ENCODE measurements around the gene CEP250.
"Not testable (repeated sequence)": the region's sequence is repeated elsewhere in the genome, so short reads cannot be mapped to it uniquely, and the experiment has no call there.

Gene CEP250, protein sequence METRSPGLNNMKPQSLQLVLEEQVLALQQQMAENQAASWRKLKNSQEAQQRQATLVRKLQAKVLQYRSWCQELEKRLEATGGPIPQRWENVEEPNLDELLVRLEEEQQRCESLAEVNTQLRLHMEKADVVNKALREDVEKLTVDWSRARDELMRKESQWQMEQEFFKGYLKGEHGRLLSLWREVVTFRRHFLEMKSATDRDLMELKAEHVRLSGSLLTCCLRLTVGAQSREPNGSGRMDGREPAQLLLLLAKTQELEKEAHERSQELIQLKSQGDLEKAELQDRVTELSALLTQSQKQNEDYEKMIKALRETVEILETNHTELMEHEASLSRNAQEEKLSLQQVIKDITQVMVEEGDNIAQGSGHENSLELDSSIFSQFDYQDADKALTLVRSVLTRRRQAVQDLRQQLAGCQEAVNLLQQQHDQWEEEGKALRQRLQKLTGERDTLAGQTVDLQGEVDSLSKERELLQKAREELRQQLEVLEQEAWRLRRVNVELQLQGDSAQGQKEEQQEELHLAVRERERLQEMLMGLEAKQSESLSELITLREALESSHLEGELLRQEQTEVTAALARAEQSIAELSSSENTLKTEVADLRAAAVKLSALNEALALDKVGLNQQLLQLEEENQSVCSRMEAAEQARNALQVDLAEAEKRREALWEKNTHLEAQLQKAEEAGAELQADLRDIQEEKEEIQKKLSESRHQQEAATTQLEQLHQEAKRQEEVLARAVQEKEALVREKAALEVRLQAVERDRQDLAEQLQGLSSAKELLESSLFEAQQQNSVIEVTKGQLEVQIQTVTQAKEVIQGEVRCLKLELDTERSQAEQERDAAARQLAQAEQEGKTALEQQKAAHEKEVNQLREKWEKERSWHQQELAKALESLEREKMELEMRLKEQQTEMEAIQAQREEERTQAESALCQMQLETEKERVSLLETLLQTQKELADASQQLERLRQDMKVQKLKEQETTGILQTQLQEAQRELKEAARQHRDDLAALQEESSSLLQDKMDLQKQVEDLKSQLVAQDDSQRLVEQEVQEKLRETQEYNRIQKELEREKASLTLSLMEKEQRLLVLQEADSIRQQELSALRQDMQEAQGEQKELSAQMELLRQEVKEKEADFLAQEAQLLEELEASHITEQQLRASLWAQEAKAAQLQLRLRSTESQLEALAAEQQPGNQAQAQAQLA (N-terminal part only)

GRCh38 chr20:35454881-35455609 is at the start of gene CEP250:
TSS of gene CEP250 (plus strand) at chr20:35455598. CDS start at chr20:35462368, 6,770 bp downstream.
- peak; percentile 91 for DNase-seq

GRCh38 chr20:35405775-35406174 is 49.6 kb upstream of the CEP250 start:
- no peak for DNase-seq

GRCh38 chr20:35408270-35408669 is 47.1 kb upstream of the CEP250 start:
- no peak for DNase-seq

DNA sequence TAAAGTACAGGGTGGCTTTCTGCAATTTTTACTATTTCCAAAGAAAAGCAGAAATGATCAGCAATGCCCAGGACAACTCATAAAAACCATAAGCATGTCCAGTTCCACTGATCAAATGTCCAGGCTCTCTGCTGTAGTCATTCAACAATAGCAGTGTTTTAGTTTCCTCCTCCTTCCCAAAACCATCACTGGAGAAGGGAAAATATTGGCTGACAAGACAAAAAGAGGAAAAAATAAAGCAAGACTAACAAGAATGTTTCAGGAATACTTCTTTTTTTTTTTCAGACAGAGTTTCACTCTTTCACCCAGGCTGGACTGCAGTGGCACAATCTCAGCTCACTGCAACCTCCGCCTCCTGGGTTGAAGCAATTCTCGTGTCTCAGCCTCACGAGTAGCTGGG is 45.9 kb upstream of the CEP250 start:
- no peak for DNase-seq

DNA sequence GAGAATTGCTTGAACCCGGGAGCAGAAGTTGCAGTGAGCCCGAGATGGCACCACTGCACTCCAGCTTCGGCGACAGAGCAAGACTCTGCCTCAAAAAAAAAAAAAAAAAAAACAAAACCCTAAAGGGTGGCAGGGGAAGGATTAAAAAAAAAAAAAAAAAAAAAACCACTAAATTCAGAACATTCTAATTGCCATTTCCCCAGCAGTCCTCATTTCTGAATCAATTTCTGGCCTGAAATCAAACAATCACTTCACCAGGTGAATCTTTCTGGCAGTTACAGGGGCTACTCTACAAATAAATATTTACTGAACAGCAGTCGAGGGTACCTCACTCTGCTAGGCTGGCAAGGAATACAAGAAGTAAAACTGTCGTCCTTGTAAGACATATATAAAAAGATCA is 44.8 kb upstream of the CEP250 start:
- DNase-seq, result no peak

- DNase-seq, result no peak
Measured at GRCh38 chr20:35421322-35421721, 34.1 kb upstream of the CEP250 start.

- DNase-seq, result no peak
Measured at GRCh38 chr20:35431621-35432429, 23.6 kb upstream of the CEP250 start.

DNA sequence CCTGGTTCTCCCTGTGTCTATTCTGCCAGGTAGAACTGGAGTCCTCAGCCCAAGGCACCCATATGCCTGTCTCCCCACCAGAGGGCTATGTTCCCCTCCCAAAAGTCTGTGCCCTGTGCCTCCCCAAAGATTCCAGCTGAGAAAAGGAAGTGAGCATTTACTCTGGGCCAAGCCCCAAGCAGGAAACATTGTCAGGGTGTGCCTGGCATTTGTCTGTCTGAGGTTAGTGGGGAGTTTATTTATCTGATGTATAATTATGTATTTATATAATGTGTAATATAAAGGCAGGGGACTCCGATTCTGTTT is 23.0 kb upstream of the CEP250 start:
- DNase-seq, result no peak

DNA sequence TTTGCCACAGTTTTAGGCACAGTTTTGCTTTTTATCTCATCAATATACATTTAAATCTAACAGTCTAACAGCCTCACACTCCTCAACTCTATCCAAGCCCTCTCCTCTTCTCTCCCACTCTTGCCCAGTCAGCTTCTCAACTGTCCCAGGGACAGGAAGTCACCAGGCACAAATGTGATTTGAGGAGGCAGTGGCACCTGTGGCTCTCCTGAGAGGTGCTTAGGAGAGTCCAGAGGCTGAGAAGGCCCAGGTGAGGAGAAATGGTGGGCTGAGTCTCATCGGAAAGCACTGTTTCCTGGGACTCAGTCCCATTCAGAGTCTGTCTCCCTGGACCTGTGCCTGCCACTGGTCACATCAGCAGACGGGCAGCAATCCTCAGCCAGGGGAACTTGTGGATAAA is 22.1 kb upstream of the CEP250 start:
- DNase-seq, result no peak

DNA sequence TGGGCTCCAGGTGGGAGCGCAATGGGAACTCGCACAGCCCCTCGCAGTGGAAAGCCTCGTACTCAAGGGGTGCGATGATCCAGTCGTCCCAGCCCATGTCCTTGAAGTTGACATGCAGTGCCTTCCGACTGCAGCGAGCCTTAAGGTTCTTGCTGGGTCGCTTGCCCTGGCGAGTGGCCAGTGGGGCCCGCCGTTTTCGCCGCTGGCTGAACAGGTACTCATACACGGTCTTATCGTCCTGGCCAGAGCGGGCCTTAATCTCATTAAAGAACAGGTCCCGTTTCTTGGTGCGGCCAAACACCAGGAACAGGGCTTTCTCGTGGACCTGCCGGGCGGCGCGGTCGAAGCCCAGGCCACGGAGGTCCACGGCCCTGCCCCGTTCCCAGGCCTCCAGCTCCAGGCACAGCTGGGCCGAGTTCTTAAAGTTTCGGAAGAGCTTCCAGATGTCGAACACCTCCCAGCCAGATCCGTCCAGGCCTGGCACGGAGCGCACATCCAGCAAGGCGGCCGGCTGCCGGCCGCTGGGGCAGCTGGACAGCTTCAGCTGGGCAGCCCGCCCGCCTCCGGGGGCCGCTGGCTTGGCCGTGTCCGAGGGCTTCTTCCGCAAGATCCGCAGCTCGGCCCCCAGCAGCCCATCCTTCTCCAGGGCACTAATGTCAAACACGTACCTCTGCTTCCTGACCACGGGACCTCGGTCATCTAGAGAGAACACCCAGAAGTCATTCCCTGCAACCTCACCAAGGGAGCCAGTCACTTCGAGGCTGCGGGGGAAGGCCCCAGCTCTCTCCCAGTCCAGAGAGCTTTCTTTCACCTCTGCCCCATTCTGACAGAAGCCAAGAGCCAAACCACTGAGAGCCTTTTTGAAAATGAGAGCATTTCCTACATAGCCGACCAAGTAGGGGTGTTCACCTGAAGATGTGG is 21.1 kb upstream of the CEP250 start:
- DNase-seq, result no peak

DNA sequence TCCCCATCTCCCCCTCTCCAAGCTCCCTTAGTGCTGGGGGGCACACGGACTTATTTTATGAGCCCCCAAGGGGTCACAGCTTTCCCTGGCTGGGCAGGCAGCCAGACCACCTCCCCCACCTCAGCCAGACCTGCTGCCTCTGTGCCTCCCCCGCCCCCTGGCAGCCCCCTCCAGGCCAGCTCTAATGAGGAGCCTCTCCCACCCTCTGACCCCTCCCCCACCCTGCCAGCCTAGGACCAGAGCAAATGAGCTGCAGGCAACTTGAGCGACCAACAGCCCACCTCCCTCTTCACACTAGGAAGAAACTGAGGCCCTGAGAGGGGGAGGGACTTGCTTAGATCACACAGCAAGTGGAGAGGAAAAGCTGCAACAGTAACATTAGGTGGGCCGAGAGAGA is 19.2 kb upstream of the CEP250 start:
- DNase-seq, result no peak

DNA sequence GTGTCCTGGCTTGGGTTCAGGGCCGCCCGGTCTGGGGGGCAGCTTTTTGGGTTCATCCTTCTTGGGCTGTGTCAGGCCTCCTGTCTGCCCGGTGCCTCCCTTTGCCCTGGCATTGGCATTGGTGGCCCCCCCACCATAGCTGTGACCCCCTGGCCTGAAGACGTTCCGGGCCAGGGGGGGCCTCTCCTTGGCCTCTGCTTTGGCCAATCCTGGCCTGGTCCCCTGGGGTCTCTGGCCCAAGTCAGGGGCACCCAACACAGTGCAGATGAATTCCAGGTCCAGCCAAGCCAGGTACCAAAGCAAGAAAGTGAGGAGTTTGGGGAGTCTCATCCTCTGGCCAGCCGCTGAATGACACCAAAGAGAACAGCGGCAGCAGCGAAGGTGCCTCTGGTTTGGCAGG is 17.8 kb upstream of the CEP250 start:
- DNase-seq, result no peak

GRCh38 chr20:35443003-35443402 is 12.4 kb upstream of the CEP250 start:
- DNase-seq, result no peak

- DNase-seq, result no peak
Measured at GRCh38 chr20:35444226-35444625, 11.2 kb upstream of the CEP250 start.

- no peak for DNase-seq
Measured at GRCh38 chr20:35446356-35447078, 8.9 kb upstream of the CEP250 start.

DNA sequence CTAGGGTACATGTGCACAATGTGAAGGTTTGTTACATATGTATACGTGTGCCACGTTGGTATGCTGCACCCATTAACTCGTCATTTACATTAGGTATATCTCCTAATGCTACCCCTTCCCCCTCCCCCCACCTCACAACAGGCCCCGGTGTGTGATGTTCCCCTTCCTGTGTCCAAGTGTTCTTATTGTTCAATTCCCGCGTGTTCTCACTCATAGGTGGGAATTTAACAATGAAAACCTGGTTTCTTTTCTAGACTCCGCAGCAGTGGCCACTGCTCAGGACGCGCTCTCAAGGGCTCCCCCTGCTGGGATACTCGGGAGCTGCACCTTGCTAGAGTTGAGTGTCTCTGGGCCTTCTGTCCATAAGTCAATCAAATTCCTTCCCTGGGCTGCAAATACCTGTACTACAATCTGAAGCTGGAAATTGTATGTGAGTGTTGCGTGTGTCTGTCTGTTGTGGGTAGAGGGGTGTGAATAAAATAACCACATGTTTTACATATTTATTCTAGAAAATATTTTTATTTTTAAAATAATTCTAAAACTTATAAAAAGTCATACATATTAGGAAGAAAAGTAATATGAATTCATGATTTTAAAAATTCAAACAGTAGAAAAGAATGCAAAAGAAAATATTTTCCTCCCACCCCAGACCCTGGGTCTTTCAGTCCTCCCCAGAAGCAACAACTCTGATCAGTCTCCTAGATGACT is 8.2 kb upstream of the CEP250 start:
- peak; percentile 64 for DNase-seq

DNA sequence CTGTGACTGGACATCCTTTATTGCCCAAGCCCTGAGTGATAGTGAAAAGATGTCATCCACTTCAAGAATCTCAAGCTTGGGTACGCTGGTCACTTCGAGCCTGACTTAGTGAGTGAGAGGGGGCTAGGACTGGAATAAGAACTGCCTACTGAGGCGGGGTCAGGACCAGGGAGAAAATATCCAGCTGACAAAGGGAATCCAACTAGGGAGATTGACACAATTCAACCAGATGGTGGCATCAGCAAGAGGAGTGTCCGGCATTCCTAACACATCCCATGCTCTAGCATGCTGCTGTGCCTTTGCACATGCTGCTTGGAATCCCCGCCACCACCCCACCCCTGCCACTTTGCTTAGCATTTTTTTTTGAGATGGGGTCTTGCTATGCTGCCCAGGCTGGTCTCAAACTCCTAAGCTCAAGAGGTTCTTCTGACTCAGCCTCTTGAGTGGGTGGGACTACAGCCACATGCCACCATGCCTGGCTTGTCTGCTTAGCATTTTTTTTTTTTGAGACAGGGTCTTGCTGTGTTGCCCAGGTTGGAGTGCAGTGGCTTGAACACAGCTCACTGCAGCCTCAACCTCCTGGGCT is 6.5 kb upstream of the CEP250 start:
- no peak for DNase-seq

DNA sequence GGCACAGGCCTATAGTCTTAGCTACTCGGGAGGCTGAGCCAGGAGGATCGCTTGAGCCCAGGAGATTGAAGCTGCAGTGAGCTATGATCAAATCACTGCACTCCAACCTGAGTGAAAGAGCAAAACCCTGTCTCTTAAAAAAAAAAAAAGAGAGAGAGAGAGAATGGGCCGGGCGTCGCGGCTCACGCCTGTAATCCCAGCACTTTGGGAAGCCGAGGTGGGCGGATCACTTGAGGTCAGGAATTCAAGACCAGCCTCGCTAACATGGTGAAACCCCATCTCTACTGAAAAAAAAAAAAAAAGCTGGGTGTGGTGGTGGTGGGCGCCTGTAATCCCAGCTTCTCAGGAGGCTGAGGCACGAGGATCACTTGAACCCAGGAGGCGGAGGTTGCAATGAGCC is 5.5 kb upstream of the CEP250 start:
- not testable (repeated sequence) for DNase-seq

GRCh38 chr20:35451295-35451694 is 4.1 kb upstream of the CEP250 start:
- DNase-seq, result no peak

Measured in NCI-H2081 treated with DMSO at 0.1 percent for 48 hours (cell line).